ENCODE results near the gene ZNF697. TPM values are rescaled to one million over a fixed set of nuclear protein-coding genes. Genes with fewer than 3 reads are reported as not detected.
A peak's percentile ranks its signal among the peaks of the same experiment; 100 is the strongest.

ZNF697 gene
- total and polyA plus RNA-seq, 10 of the 15 experiments (the other 5 are each of a cell fraction or from before 2014, with no cell fraction given) = 0.48 to 5.9 (median 3.0) TPM

- TF ChIP-seq NR2F1 (conservative IDR thresholded peaks at IDR 0.05) = no peak
- TF ChIP-seq ZNF217 (IDR thresholded peaks at IDR 0.05) = no peak
- TF ChIP-seq IRF4 (IDR thresholded peaks at IDR 0.05; ENCODE audit: low read depth, low read length) = no peak
- no peak for TF ChIP-seq ATF3 (IDR thresholded peaks at IDR 0.05; ENCODE audit: borderline replicate concordance, extremely low read depth, low read depth, low read length)
- no peak for TF ChIP-seq ZBTB33 (IDR thresholded peaks at IDR 0.05)
- TF ChIP-seq FOS (IDR thresholded peaks at IDR 0.05; ENCODE audit: borderline replicate concordance, extremely low read depth, insufficient read length) = no peak
Observed at GRCh38 chr1:119632841-119633240, 15.2 kb downstream of the ZNF697 start (continued).

- Histone ChIP-seq H2AFZ (ENCODE audit: control insufficient read depth, low read depth, low read length) (no peak overlapping the region), H3K4me2 (ENCODE audit: control insufficient read depth, insufficient read depth) (peak overlapping the region; percentile 23; the same call in 1 of the 2 replicates), H4K20me1 (ENCODE audit: control insufficient read depth, insufficient read depth) (no peaks in the 10 kb centered on the region), H3K9ac (ENCODE audit: control insufficient read depth, insufficient read depth, low read length) (no peak overlapping the region), H3K36me3 (ENCODE audit: control insufficient read depth in 2 of 2, insufficient read depth in 2 of 2, low read length in 1 of 2) (no peaks in the 10 kb centered on the region; a peak in 1 of 4 replicates), H3K27ac (ENCODE audit: control insufficient read depth, insufficient read depth) (no peak overlapping the region), H3K4me3 (no peak overlapping the region), H3K79me2 (ENCODE audit: control insufficient read depth, insufficient read depth, low read length) (no peaks in the 10 kb centered on the region), H3K4me1 (ENCODE audit: control insufficient read depth, insufficient read depth, low read length) (peaks cover 18% of the 10 kb centered on the region), H3K27me3 (replicated peaks in 1 of 2; ENCODE audit: control insufficient read depth in 2 of 2, insufficient read depth in 2 of 2, low read length in 1 of 2) (no peaks in the 10 kb centered on the region), H3K9me3 (replicated peaks; ENCODE audit: control insufficient read depth, insufficient read depth, low read length) (no peaks in the 10 kb centered on the region)
- TF ChIP-seq ELK1 (IDR thresholded peaks at IDR 0.05; ENCODE audit: low read depth, low read length) = no peak
- ChIA-PET CTCF (no interaction called here), POLR2A (no interaction called here), SMC1A (ENCODE audit: uncharacterized antibody, unreplicated experiment) (interaction anchor here (0.6 to 1.4 kb wide), 5 partner anchors 13 to 44 kb away, joined by 3 to 4 read pairs (median 3); no protein-coding TSS in a partner anchor), RAD21 (ENCODE audit: unreplicated experiment) (no interaction called here)
- FAIRE-seq (no peak), DNase-seq (ENCODE audit: low read depth, low spot score) (no peak), ATAC-seq (no peak; the same call in 1 of the 3 replicates)
- intact Hi-C loops (cut with micrococcal nuclease; ENCODE audit: unreplicated experiment) (no loop called here), in situ Hi-C loops (cut with MboI) (no loop called here)
- WGBS (ENCODE audit: insufficient coverage, insufficient replicate concordance, low lambda C conversion rate, missing lambda C conversion rate) = 48% methylated on average over 5 of the region's 5 CpGs
- BruUV-seq (replicated peaks) = no TSS peak
Observed at GRCh38 chr1:119632103-119632490, 16.0 kb downstream of the ZNF697 start.

Measured in GM12878 (cell line).